ENCODE measurements around the gene SERPINB12.

DNA sequence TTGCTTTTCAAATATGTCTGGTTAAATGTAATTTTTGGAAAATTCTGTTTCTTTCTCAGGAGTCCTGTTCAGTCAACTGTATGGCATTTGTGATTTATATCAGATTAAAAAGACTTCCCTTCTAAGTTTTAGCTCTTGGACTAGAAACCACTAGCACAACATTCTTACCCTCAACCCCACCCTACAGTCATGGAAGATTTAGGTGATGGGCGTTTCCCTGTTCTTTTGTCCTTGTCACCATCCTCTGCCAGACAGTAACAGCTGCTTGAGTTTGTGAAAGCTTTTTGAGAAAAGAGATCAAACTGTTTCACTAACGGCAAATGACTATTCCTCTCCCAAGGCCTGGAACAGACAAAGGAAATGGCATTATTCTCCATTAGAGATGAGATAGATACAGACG lies 33.6 kb upstream of the SERPINB12 start:
- TF ChIP-seq, protein P1, sequence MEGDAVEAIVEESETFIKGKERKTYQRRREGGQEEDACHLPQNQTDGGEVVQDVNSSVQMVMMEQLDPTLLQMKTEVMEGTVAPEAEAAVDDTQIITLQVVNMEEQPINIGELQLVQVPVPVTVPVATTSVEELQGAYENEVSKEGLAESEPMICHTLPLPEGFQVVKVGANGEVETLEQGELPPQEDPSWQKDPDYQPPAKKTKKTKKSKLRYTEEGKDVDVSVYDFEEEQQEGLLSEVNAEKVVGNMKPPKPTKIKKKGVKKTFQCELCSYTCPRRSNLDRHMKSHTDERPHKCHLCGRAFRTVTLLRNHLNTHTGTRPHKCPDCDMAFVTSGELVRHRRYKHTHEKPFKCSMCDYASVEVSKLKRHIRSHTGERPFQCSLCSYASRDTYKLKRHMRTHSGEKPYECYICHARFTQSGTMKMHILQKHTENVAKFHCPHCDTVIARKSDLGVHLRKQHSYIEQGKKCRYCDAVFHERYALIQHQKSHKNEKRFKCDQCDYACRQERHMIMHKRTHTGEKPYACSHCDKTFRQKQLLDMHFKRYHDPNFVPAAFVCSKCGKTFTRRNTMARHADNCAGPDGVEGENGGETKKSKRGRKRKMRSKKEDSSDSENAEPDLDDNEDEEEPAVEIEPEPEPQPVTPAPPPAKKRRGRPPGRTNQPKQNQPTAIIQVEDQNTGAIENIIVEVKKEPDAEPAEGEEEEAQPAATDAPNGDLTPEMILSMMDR (conservative IDR thresholded peaks at IDR 0.05) = no peak
- TF ChIP-seq EZH2 (IDR thresholded peaks at IDR 0.05; ENCODE audit: low read depth) = no peak

All from PC-9 (cell line).